WTC11 (cell line): ENCODE data around the gene CHRM1. TPM values are rescaled to one million over a fixed set of nuclear protein-coding genes. Genes with fewer than 3 reads are reported as not detected.

Experiments used
- ATAC-seq: fragments of 200-7000 bp; cut with Tn5 transposase; 2 replicates; pipeline ENCODE4 v1.10.0; 2021; ENCODE audit warnings: mild to moderate bottlenecking, moderate library complexity
- CTCF ChIA-PET: fragments of 300-600 bp; sonication (Branson Sonifier 250); formaldehyde crosslinking; loops from one replicate; lab custom pipeline; 2021; ENCODE audit warnings: antibody characterized with exemption; lab: Charles Lee
- POLR2A ChIA-PET: fragments of 350-600 bp; sonication (Branson Sonifier 250); formaldehyde crosslinking; loops from one replicate; lab custom pipeline; 2021; ENCODE audit warnings: antibody characterized with exemption; lab: Charles Lee
- DNase-seq: peaks from one replicate; pipeline ENCODE4 v3.0.0; 2021; ENCODE audit warnings: low spot score
- H3K27ac Mint-ChIP-seq: 2 replicates; pipeline ENCODE4 v1.8.0; 2021; ENCODE audit warnings: mixed read lengths
- H3K27me3 Mint-ChIP-seq: 2 replicates; pipeline ENCODE4 v1.8.0; 2021; ENCODE audit warnings: low read depth, mild to moderate bottlenecking, moderate library complexity, mixed read lengths
- H3K36me3 Mint-ChIP-seq: 2 replicates; pipeline ENCODE4 v1.8.0; 2021; ENCODE audit warnings: mixed read lengths
- H3K4me1 Mint-ChIP-seq: 2 replicates; pipeline ENCODE4 v1.8.0; 2022; ENCODE audit warnings: mixed read lengths
- H3K4me3 Mint-ChIP-seq: 2 replicates; pipeline ENCODE4 v1.8.0; 2021; ENCODE audit warnings: mild to moderate bottlenecking, moderate library complexity, mixed read lengths
- H3K9me3 Mint-ChIP-seq: 2 replicates; pipeline ENCODE4 v1.8.0; 2021; ENCODE audit warnings: mixed read lengths
- ARID4B ChIP-seq: sonication (generic); formaldehyde crosslinking; IDR thresholded peaks from 2 replicates; pipeline ENCODE4 v1.8.0; 2023; ENCODE audit warnings: missing genetic modification reagents, mild to moderate bottlenecking, borderline replicate concordance
- ATF2 ChIP-seq: sonication (generic); formaldehyde crosslinking; IDR thresholded peaks from 2 replicates; pipeline ENCODE4 v1.8.1; 2022; ENCODE audit warnings: low read depth, missing genetic modification reagents, borderline replicate concordance
- ATF3 ChIP-seq: sonication (generic); formaldehyde crosslinking; conservative IDR thresholded peaks from 2 replicates; pipeline ENCODE4 v1.8.1; 2022; ENCODE audit warnings: mild to moderate bottlenecking, missing genetic modification reagents
- CDX4 ChIP-seq: fragments of 250-450 bp; sonication (Bioruptor Pico); IDR thresholded peaks from 2 replicates; pipeline ENCODE4 v1.9.0; 2021; ENCODE audit warnings: moderate library complexity, mild to moderate bottlenecking, inconsistent platforms, borderline replicate concordance
- CREM ChIP-seq: sonication (generic); formaldehyde crosslinking; IDR thresholded peaks from 2 replicates; pipeline ENCODE4 v1.8.1; 2022; ENCODE audit warnings: mild to moderate bottlenecking, missing genetic modification reagents, moderate library complexity
- ETV6 ChIP-seq: sonication (generic); formaldehyde crosslinking; IDR thresholded peaks from 2 replicates; pipeline ENCODE4 v1.8.1; 2022; ENCODE audit warnings: mild to moderate bottlenecking, missing genetic modification reagents
- FOXP1 ChIP-seq: sonication (generic); formaldehyde crosslinking; IDR thresholded peaks from 2 replicates; pipeline ENCODE4 v1.8.0; 2022; ENCODE audit warnings: missing genetic modification reagents, mild to moderate bottlenecking, moderate library complexity, borderline replicate concordance
- JAZF1 ChIP-seq: fragments of 250-450 bp; sonication (Bioruptor Pico); IDR thresholded peaks from 2 replicates; pipeline ENCODE4 v1.9.0; 2021; ENCODE audit warnings: moderate library complexity, mild to moderate bottlenecking, inconsistent platforms
- JUN ChIP-seq: sonication (generic); formaldehyde crosslinking; IDR thresholded peaks from 2 replicates; pipeline ENCODE4 v1.8.0; 2023; ENCODE audit warnings: mild to moderate bottlenecking, missing genetic modification reagents
- MLX ChIP-seq: sonication (generic); formaldehyde crosslinking; IDR thresholded peaks from 2 replicates; pipeline ENCODE4 v1.8.1; 2023; ENCODE audit warnings: mild to moderate bottlenecking, missing genetic modification reagents, moderate library complexity
- NR3C1 ChIP-seq: sonication (generic); formaldehyde crosslinking; conservative IDR thresholded peaks from 2 replicates; pipeline ENCODE4 v1.8.1; 2023; ENCODE audit warnings: low read depth, mild to moderate bottlenecking, missing genetic modification reagents
- PRRX2 ChIP-seq: fragments of 250-450 bp; sonication (Bioruptor Pico); IDR thresholded peaks from 2 replicates; pipeline ENCODE4 v1.8.0; 2021; ENCODE audit warnings: mild to moderate bottlenecking
- TEAD1 ChIP-seq: sonication (generic); formaldehyde crosslinking; IDR thresholded peaks from 2 replicates; pipeline ENCODE4 v1.8.0; 2022; ENCODE audit warnings: mild to moderate bottlenecking, missing genetic modification reagents
- TEAD4 ChIP-seq: sonication (generic); formaldehyde crosslinking; IDR thresholded peaks from 2 replicates; pipeline ENCODE4 v1.8.0; 2022; ENCODE audit warnings: mild to moderate bottlenecking, missing genetic modification reagents
- ZMAT4 ChIP-seq: fragments of 250-450 bp; sonication (Bioruptor Pico); IDR thresholded peaks from 2 replicates; pipeline ENCODE4 v1.9.0; 2021; ENCODE audit warnings: mild to moderate bottlenecking
- ZNF281 ChIP-seq: sonication (generic); formaldehyde crosslinking; IDR thresholded peaks from 2 replicates; pipeline ENCODE4 v1.8.0; 2023; ENCODE audit warnings: mild to moderate bottlenecking, missing genetic modification reagents
- ZNF423 ChIP-seq: fragments of 250-450 bp; sonication (Bioruptor Pico); IDR thresholded peaks from 2 replicates; pipeline ENCODE4 v2.1.2; 2022; ENCODE audit warnings: mild to moderate bottlenecking, moderate library complexity
- ZNF512 ChIP-seq: sonication (generic); formaldehyde crosslinking; IDR thresholded peaks from 2 replicates; pipeline ENCODE4 v1.8.1; 2022; ENCODE audit warnings: missing genetic modification reagents, borderline replicate concordance
- total RNA-seq: library from RNA; stranded (reverse); gene quantifications from 3 replicates; pipeline ENCODE4 v1.2.3, GENCODE V29; 2021

Gene CHRM1
- total RNA-seq, 1 experiment from 2014 or later, result not detected

GRCh38 chr11:62917906-62918502 lies 3.2 kb downstream of the CHRM1 start:
- no peak overlapping the region for H3K27ac Mint-ChIP-seq
- ATAC-seq, result no peak
- no peak for TF ChIP-seq MLX
- TF ChIP-seq ARID4B, result no peak
- TF ChIP-seq ETV6 (CRISPR knock-in tag), result no peak
- TF ChIP-seq ATF2 (CRISPR knock-in tag), result no peak
- no peak for TF ChIP-seq CREM (CRISPR knock-in tag)
- TF ChIP-seq PRRX2 (CRISPR knock-in tag), result no peak
- no peak for TF ChIP-seq NR3C1 (CRISPR knock-in tag)
- TF ChIP-seq ZMAT4, result no peak
- TF ChIP-seq ZNF512 (CRISPR knock-in tag), result no peak
- no peak for TF ChIP-seq FOXP1 (CRISPR knock-in tag)
- TF ChIP-seq TEAD4 (CRISPR knock-in tag), result no peak
- TF ChIP-seq JAZF1 (CRISPR knock-in tag), result no peak
- no peak for TF ChIP-seq JUN (CRISPR knock-in tag)
- no peak for TF ChIP-seq TEAD1 (CRISPR knock-in tag)
- no peak for TF ChIP-seq ZNF423 (CRISPR knock-in tag)
- no peak for TF ChIP-seq ZNF281 (CRISPR knock-in tag)
- TF ChIP-seq CDX4 (CRISPR knock-in tag), result no peak
- no peak for TF ChIP-seq ATF3 (CRISPR knock-in tag)
- H3K36me3 Mint-ChIP-seq, result no peaks in the 10 kb centered on the region
- ChIA-PET CTCF (interaction anchor here (0.5 to 14.1 kb wide), 6 partner anchors 9 to 186 kb away, joined by 3 to 268 read pairs (median 13); no protein-coding TSS in a partner anchor), POLR2A (no interaction called here)
- peaks cover 18% of the 10 kb centered on the region for H3K4me1 Mint-ChIP-seq
- DNase-seq, result no peak
- no peak overlapping the region for H3K4me3 Mint-ChIP-seq
- H3K9me3 Mint-ChIP-seq, result no peaks in the 10 kb centered on the region
- peaks cover 12% of the 10 kb centered on the region for H3K27me3 Mint-ChIP-seq
